ENCODE measurements around the gene SCN4A. TPM values are rescaled to one million over a fixed set of nuclear protein-coding genes. Genes with fewer than 3 reads are reported as not detected.
"Not testable (repeated sequence)": the region's sequence is repeated elsewhere in the genome, so short reads cannot be mapped to it uniquely, and the experiment has no call there.

Gene SCN4A
- total RNA-seq, 2 donors from 2014 or later = 1.1 TPM; not detected in 1

DNA sequence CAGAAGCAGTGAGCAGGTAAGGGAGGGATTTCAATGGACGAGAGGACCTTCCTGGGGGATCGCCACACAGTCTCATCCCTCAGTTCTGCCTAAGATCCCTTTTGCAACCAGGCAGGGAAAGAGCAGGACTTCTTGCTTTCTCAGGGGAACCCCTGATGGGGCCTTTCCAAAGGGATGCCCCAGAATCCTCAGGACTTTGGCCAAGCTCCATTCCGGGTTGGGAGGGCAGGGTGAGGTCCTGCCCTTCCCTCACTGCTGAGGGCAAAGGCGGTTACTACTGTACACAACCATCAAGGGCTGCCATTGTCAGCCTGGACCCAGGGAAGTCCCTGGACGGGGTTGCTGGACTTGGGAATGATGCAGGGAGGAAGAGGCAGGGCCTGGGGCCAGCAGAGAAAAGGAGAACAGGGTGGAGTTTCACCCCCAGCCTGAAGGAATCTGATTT, 35.1 kb upstream of the SCN4A start:
- Histone ChIP-seq H3K9me3 (no peaks in the 10 kb centered on the region), H3K36me3 (no peaks in the 10 kb centered on the region), H3K4me3 (no peak overlapping the region), H3K27ac (no peak overlapping the region), H3K4me1 (ENCODE audit: control insufficient read depth in 1 of 2, low read depth in 2 of 2) (no peaks in the 10 kb centered on the region), H3K27me3 (replicated peaks; ENCODE audit: insufficient read depth) (no peaks in the 10 kb centered on the region)
- no peak for DNase-seq (ENCODE audit: low spot score)
- ATAC-seq (ENCODE audit: insufficient number of reproducible peaks, low FRiP score, low read depth) = no peak
- TF ChIP-seq, protein P1, sequence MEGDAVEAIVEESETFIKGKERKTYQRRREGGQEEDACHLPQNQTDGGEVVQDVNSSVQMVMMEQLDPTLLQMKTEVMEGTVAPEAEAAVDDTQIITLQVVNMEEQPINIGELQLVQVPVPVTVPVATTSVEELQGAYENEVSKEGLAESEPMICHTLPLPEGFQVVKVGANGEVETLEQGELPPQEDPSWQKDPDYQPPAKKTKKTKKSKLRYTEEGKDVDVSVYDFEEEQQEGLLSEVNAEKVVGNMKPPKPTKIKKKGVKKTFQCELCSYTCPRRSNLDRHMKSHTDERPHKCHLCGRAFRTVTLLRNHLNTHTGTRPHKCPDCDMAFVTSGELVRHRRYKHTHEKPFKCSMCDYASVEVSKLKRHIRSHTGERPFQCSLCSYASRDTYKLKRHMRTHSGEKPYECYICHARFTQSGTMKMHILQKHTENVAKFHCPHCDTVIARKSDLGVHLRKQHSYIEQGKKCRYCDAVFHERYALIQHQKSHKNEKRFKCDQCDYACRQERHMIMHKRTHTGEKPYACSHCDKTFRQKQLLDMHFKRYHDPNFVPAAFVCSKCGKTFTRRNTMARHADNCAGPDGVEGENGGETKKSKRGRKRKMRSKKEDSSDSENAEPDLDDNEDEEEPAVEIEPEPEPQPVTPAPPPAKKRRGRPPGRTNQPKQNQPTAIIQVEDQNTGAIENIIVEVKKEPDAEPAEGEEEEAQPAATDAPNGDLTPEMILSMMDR (IDR thresholded peaks at IDR 0.05) = no peak

DNA sequence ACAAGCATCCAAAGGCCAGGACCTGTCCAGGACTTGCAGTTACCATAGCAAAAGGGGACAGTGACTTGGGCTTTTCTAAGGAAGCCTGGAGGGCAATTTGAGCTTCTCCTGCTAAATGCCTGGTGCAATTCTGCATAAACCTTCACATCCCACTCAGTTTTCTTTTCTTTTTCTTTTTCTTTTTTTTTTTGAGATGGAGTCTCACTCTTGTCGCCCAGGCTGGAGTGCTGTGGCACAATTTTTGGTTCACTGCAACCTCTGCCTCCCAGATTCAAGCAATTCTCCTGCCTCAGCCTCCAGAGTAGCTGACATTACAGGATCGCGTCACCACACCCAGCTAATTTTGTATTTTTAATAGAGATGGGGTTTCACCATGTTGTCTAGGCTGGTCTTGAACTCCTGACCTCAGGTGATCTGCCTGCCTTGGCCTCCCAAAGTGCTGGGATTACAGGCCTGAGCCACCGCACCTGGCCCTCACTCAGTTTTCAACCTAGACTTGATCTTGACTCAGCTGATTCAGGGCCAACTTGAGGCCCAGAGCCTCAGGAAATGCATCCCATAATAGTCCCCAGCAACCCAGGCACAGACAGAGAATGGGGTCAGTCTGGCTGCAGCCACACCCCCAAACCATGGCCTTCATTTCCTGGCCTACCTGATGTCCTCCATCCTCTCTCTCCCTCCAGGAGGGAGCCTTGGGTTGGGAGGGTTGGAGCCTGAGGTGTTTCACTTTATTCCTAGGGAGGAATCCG, 34.5 kb upstream of the SCN4A start:
- ATAC-seq (ENCODE audit: insufficient number of reproducible peaks, low FRiP score, low read depth); H3K4me3 ChIP-seq; H3K27me3 ChIP-seq (replicated peaks; ENCODE audit: insufficient read depth); H3K4me1 ChIP-seq (ENCODE audit: control insufficient read depth in 1 of 2, low read depth in 2 of 2); DNase-seq (ENCODE audit: low spot score); H3K36me3 ChIP-seq; H3K27ac ChIP-seq; H3K9me3 ChIP-seq: not testable (repeated sequence)

DNA sequence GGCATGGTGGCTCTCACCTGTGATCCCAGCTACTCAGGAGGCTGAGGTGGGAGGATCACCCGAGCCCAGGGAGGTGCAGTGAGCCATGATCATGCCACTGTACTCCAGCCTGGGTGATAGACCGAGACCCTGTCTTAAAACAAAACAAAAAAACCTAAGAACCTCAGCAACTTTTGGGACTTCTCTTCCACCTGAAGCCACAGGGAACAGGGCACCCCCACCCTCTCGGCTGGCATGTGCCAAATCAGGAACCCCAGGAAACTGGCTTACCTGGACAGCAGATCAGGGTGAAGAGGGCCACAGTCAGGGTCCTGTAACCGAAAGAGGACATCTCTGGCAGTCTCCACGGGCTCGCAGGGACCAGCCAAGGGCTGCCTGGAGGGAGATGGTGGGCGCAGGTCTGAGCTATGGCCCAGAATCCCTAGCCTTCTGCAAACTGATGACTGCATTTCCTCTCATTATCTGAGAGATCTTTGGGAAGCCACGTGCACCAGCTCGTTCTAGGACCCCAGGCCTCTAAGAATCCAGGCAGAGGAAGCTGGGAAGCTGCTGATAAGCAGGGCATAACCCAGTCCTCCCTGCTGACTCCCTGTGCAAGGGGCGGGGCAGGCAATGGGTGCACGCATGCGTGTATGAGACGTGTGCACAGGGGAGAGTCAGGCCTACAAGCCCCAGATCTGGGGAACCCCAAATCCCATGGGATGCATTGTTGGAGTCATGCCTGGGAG, 33.8 kb upstream of the SCN4A start:
- TF ChIP-seq, protein P1 (IDR thresholded peaks at IDR 0.05) = no peak
- no peaks in the 10 kb centered on the region for H3K4me1 ChIP-seq (ENCODE audit: control insufficient read depth in 1 of 2, low read depth in 2 of 2)
- no peaks in the 10 kb centered on the region for H3K9me3 ChIP-seq
- H3K36me3 ChIP-seq = no peaks in the 10 kb centered on the region
- ATAC-seq (ENCODE audit: insufficient number of reproducible peaks, low FRiP score, low read depth) = no peak
- no peak overlapping the region for H3K4me3 ChIP-seq
- no peaks in the 10 kb centered on the region for H3K27me3 ChIP-seq (replicated peaks; ENCODE audit: insufficient read depth)
- H3K27ac ChIP-seq = no peak overlapping the region
- no peak for DNase-seq (ENCODE audit: low spot score)

DNA sequence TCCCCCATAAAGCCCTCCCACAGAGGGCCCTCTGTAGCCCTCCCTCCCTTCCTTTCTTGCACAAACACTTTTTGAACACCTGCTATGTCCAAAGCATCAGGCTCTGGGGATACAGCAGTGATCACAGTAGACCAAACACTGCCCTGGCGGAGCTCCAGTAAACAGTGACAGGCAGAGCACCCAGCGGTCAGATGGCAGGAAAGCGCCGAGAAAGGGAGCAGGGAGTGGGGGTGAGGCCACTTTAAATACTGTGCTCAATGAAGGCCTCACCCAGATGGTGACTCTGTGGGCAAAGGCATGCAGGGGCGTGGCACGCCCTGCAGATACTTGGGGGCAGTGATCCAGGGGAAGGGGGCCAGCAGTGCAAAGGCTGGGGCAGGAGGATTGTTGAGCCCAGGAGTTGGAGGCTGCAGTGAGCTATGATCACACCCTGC, 33.0 kb upstream of the SCN4A start:
- no peak overlapping the region for H3K4me3 ChIP-seq
- H3K27me3 ChIP-seq (replicated peaks; ENCODE audit: insufficient read depth) = no peaks in the 10 kb centered on the region
- no peaks in the 10 kb centered on the region for H3K36me3 ChIP-seq
- TF ChIP-seq, protein P1 (IDR thresholded peaks at IDR 0.05) = no peak
- H3K4me1 ChIP-seq (ENCODE audit: control insufficient read depth in 1 of 2, low read depth in 2 of 2) = no peaks in the 10 kb centered on the region
- DNase-seq (ENCODE audit: low spot score) = no peak
- no peak for ATAC-seq (ENCODE audit: insufficient number of reproducible peaks, low FRiP score, low read depth)
- no peak overlapping the region for H3K27ac ChIP-seq
- no peaks in the 10 kb centered on the region for H3K9me3 ChIP-seq

DNA sequence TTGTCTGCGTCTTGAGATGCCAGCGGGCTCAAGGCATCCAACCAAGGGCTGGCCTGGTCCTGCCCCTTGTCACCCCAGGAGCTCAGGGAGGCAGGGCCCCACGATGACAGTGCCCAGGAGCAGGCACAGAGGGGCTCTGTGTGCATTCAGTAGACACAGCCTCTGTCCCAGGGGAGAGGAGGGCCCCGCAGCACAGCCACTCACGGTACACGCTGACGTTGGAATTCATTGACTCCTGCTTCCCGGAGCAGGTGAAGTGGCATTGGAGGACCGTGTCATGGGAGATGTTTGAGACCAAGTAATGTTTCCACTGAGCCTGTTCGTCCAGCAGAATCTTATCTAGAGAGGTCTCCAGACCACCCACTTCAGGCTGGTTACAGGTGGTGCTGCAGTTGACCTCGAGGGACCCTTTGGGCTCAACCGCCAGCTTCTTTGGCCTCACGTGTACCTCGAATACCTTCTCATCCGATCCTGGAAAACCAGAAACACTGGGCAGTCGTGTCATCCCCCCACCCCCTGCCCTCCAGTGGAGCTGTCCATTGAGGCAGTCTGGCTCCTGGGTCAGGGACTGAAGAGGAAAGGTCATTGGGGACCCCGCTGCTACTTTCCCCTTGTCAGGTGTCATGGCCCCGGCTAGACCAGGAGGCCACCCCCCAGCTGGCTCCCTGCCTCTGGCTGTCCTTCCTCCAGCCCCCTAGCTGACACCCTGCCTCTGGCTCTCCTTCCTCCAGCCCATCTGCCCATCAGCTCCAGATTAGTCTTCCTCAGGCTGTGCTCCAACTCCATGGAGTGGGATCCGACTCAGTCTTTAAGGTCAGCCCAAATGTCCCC, 32.4 kb upstream of the SCN4A start:
- H3K4me3 ChIP-seq = no peak overlapping the region
- H3K36me3 ChIP-seq = no peaks in the 10 kb centered on the region
- no peak for DNase-seq (ENCODE audit: low spot score)

More for the DNA sequence above, 32.4 kb upstream of the SCN4A start:
- no peaks in the 10 kb centered on the region for H3K9me3 ChIP-seq
- no peak for ATAC-seq (ENCODE audit: insufficient number of reproducible peaks, low FRiP score, low read depth)
- no peak overlapping the region for H3K27ac ChIP-seq
- TF ChIP-seq, protein P1 (IDR thresholded peaks at IDR 0.05) = no peak
- no peaks in the 10 kb centered on the region for H3K27me3 ChIP-seq (replicated peaks; ENCODE audit: insufficient read depth)
- no peaks in the 10 kb centered on the region for H3K4me1 ChIP-seq (ENCODE audit: control insufficient read depth in 1 of 2, low read depth in 2 of 2)
